Mesenchymal stem cell (in vitro differentiated cells and primary cell): ENCODE measurements around the gene TGFB3.

Experiments
- DNase-seq: peaks from one replicate; pipeline ENCODE4 v3.0.0-alpha.2; 2013
- H2AFZ ChIP-seq: one replicate; pipeline ENCODE4 v1.6.1; 2013; ENCODE audit warnings: low read depth, mild to moderate bottlenecking, control low read depth, inconsistent platforms, low read length, moderate library complexity
- H2AK5ac ChIP-seq: 2 replicates; pipeline ENCODE4 v1.6.1; 2013; ENCODE audit warnings: low read length, moderate library complexity, mild to moderate bottlenecking, inconsistent platforms; ENCODE audit not compliant: severe bottlenecking
- H2BK120ac ChIP-seq: one replicate; pipeline ENCODE4 v1.6.1; 2013; ENCODE audit warnings: low read depth, mild to moderate bottlenecking, inconsistent platforms, low read length, moderate library complexity
- H2BK12ac ChIP-seq, 2 experiments: one replicate each; pipeline ENCODE4 v1.6.1; 2013; ENCODE audit warnings: inconsistent platforms in 2 of 2, low read length in 2 of 2, mild to moderate bottlenecking in 2 of 2, moderate library complexity in 2 of 2, control low read depth in 1 of 2
- H2BK15ac ChIP-seq: one replicate; pipeline ENCODE4 v1.6.1; 2013; ENCODE audit warnings: mild to moderate bottlenecking, low read depth, inconsistent platforms; ENCODE audit not compliant: poor library complexity, severe bottlenecking
- H2BK5ac ChIP-seq: 2 replicates; pipeline ENCODE4 v1.6.1; 2013; ENCODE audit warnings: low read depth, mild to moderate bottlenecking, low read length, control low read depth, inconsistent platforms; ENCODE audit not compliant: poor library complexity, severe bottlenecking
- H3K14ac ChIP-seq, 2 experiments: one replicate each; pipeline ENCODE4 v1.6.1; 2013; ENCODE audit warnings: inconsistent platforms in 2 of 2, low read length in 2 of 2, control low read depth in 1 of 2, mild to moderate bottlenecking in 1 of 2, moderate library complexity in 1 of 2
- H3K18ac ChIP-seq, 2 experiments: one replicate each; pipeline ENCODE4 v1.6.1; 2013; ENCODE audit warnings: inconsistent platforms in 2 of 2, low read length in 2 of 2, control low read depth in 1 of 2, low read depth in 1 of 2, mild to moderate bottlenecking in 1 of 2
- H3K23ac ChIP-seq, 2 experiments: one replicate each; pipeline ENCODE4 v1.6.1; 2013; ENCODE audit warnings: inconsistent platforms in 2 of 2, low read length in 2 of 2, mild to moderate bottlenecking in 2 of 2, moderate library complexity in 2 of 2, control low read depth in 1 of 2
- H3K27ac ChIP-seq: 2 replicates; pipeline ENCODE4 v1.5.1; 2013; ENCODE audit warnings: mild to moderate bottlenecking, moderate library complexity, low read length, control low read depth, inconsistent platforms; ENCODE audit not compliant: poor library complexity, severe bottlenecking
- H3K27me3 ChIP-seq, 2 experiments: 2 replicates each; pipeline versions ENCODE4 v1.6.1 to v1.7.0; 2013; ENCODE audit warnings: low read length in 2 of 2, mild to moderate bottlenecking in 2 of 2, moderate library complexity in 2 of 2, control low read depth in 1 of 2, inconsistent platforms in 1 of 2; ENCODE audit not compliant: control insufficient read depth in 1 of 2, insufficient read depth in 1 of 2
- H3K36me3 ChIP-seq, 2 experiments: 2 replicates each; pipeline versions ENCODE4 v1.6.1 to v1.7.0; 2013; ENCODE audit warnings: low read length in 2 of 2, control low read depth in 1 of 2, inconsistent platforms in 1 of 2, low read depth in 1 of 2, mild to moderate bottlenecking in 1 of 2; ENCODE audit not compliant: insufficient read depth in 2 of 2, control insufficient read depth in 1 of 2
- H3K4ac ChIP-seq, 2 experiments: one replicate each; pipeline ENCODE4 v1.6.1; 2013; ENCODE audit warnings: inconsistent platforms in 2 of 2, low read length in 2 of 2, mild to moderate bottlenecking in 2 of 2, moderate library complexity in 2 of 2, control low read depth in 1 of 2, low read depth in 1 of 2
- H3K4me1 ChIP-seq: 2 replicates; pipeline ENCODE4 v1.6.1; 2013; ENCODE audit warnings: low read depth, low read length, control low read depth; ENCODE audit not compliant: control insufficient read depth, insufficient read depth
- H3K4me2 ChIP-seq: 2 replicates; pipeline ENCODE4 v1.6.1; 2013; ENCODE audit warnings: low read length, mild to moderate bottlenecking, inconsistent platforms; ENCODE audit not compliant: poor library complexity, severe bottlenecking
- H3K4me3 ChIP-seq, 2 experiments: 2 replicates each; pipeline versions ENCODE4 v1.5.1 to v1.7.0; 2013; ENCODE audit warnings: low read length in 2 of 2, mild to moderate bottlenecking in 2 of 2, control low read depth in 1 of 2, low read depth in 1 of 2; ENCODE audit not compliant: insufficient read depth in 1 of 2
- H3K79me1 ChIP-seq: replicated peaks from 2 replicates; pipeline ENCODE4 v1.6.1; 2013; ENCODE audit warnings: mild to moderate bottlenecking, control low read depth, low read length, inconsistent platforms; ENCODE audit not compliant: poor library complexity, severe bottlenecking
- H3K9ac ChIP-seq: 2 replicates; pipeline ENCODE4 v1.7.0; 2013; ENCODE audit warnings: mild to moderate bottlenecking, low read length, moderate library complexity
- H3K9me3 ChIP-seq: 2 replicates; pipeline ENCODE4 v1.7.0; 2013; ENCODE audit warnings: mild to moderate bottlenecking, low read length; ENCODE audit not compliant: control insufficient read depth
- H4K8ac ChIP-seq: one replicate; pipeline ENCODE4 v1.6.1; 2013; ENCODE audit warnings: inconsistent platforms, mild to moderate bottlenecking, low read length, moderate library complexity
- H4K91ac ChIP-seq: one replicate; pipeline ENCODE4 v1.6.1; 2013; ENCODE audit warnings: mild to moderate bottlenecking, low read length, inconsistent platforms
- WGBS: methylation state at CpG from one replicate; pipeline ENCODE4 v1.1.7; 2013; ENCODE audit warnings: mixed read lengths; 5-methylcytosine and 5-hydroxymethylcytosine counted together

The TGFB3 gene

DNA sequence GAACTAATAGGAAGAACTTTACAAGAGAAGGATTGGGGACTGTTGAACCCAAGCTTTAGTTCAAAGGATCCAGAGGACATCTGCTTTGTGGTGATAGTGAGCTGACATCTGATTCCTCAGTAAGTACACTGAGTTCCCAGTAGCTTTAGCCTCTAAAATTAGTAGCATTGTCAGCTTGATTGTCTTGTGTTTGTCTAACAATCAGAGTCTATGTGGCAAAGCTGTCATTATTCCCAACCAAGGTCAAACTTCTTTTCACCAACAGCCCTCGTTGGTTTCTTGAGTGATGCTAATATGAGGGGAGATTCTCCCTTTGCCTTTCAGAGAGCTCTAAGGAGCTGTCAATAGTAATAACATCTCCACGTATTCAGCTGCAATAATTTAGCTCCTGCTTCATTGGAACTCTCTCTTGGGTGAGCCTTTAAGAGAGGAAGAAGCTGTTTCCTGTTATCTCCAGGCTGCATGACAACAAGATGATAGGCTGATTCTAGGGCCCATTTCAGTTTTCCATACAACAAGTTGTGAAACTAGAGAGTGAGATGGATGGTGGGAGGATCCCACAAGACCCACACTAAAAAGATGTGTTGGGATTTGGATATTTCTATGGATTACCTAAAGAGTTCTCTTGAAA, 46.7 kb downstream of the TGFB3 start:
- H3K79me1 ChIP-seq: peaks cover 2% of the 10 kb centered on the region
- H3K4me1 ChIP-seq: peaks cover 1% of the 10 kb centered on the region
- H3K27ac ChIP-seq: no peak overlapping the region
- 63% methylated on average over 1 of the region's 2 CpGs for WGBS
- H2AK5ac ChIP-seq: no peak overlapping the region
- no peaks in the 10 kb centered on the region for H3K9me3 ChIP-seq
- no peak overlapping the region for H2BK5ac ChIP-seq
- no peak overlapping the region for H3K4me2 ChIP-seq
- no peak overlapping the region for H4K91ac ChIP-seq
- H3K27me3 ChIP-seq: no peaks in the 10 kb centered on the region
- H3K4ac ChIP-seq: no peak overlapping the region
- DNase-seq: no peak
- no peak overlapping the region for H4K8ac ChIP-seq
- no peak overlapping the region for H2BK15ac ChIP-seq
- no peak overlapping the region for H3K18ac ChIP-seq
- H3K36me3 ChIP-seq: peaks cover 3 to 7% of the 10 kb centered on the region in 2 experiments
- no peak overlapping the region for H3K14ac ChIP-seq
- no peak overlapping the region for H2BK12ac ChIP-seq
- no peak overlapping the region for H3K23ac ChIP-seq
- H2BK120ac ChIP-seq: no peak overlapping the region
- H3K4me3 ChIP-seq: no peak overlapping the region
- no peak overlapping the region for H3K9ac ChIP-seq
- H2AFZ ChIP-seq: no peak overlapping the region

- WGBS: 47% methylated on average over 2 of the region's 2 CpGs
- Histone ChIP-seq H3K9me3 (no peaks in the 10 kb centered on the region), H3K4me2 (no peak overlapping the region), H3K14ac (no peak overlapping the region), H3K4me3 (no peak overlapping the region), H3K18ac (no peak overlapping the region), H2AFZ (no peak overlapping the region), H3K27ac (no peak overlapping the region), H4K8ac (no peak overlapping the region), H3K4ac (no peak overlapping the region), H3K27me3 (no peaks in the 10 kb centered on the region), H2BK12ac (no peak overlapping the region), H4K91ac (no peak overlapping the region), H3K9ac (no peak overlapping the region), H2AK5ac (no peak overlapping the region), H3K23ac (no peak overlapping the region), H3K4me1 (peaks cover under 1% of the 10 kb centered on the region), H3K79me1 (peaks cover 1% of the 10 kb centered on the region), H2BK15ac (no peak overlapping the region), H2BK5ac (no peak overlapping the region), H3K36me3 (peaks cover 3 to 7% of the 10 kb centered on the region in 2 experiments), H2BK120ac (no peak overlapping the region)
- no peak for DNase-seq
Observed at GRCh38 chr14:75933712-75934296, 48.0 kb downstream of the TGFB3 start.

- H3K4ac ChIP-seq: no peak overlapping the region
- H3K4me1 ChIP-seq: no peaks in the 10 kb centered on the region
- no peak for DNase-seq
- H2BK12ac ChIP-seq: no peak overlapping the region
- no peak overlapping the region for H3K14ac ChIP-seq
- peak overlapping the region in 1 of 2 experiments; percentile 12 for H3K4me3 ChIP-seq
- no peak overlapping the region for H2BK120ac ChIP-seq
- H2AK5ac ChIP-seq: no peak overlapping the region
- H3K27ac ChIP-seq: no peak overlapping the region
- H3K79me1 ChIP-seq: peaks cover 5% of the 10 kb centered on the region
- no peak overlapping the region for H4K8ac ChIP-seq
- H3K23ac ChIP-seq: no peak overlapping the region
- H3K9ac ChIP-seq: peak overlapping the region; percentile 84
- peaks cover 3 to 5% of the 10 kb centered on the region in 2 experiments for H3K36me3 ChIP-seq
- H2AFZ ChIP-seq: no peak overlapping the region
- H3K27me3 ChIP-seq: no peaks in the 10 kb centered on the region
- H2BK5ac ChIP-seq: no peak overlapping the region
- H3K9me3 ChIP-seq: no peaks in the 10 kb centered on the region
- no peak overlapping the region for H2BK15ac ChIP-seq
- H4K91ac ChIP-seq: no peak overlapping the region
- WGBS: 84% methylated on average over 1 of the region's 5 CpGs
- H3K4me2 ChIP-seq: no peak overlapping the region
- no peak overlapping the region for H3K18ac ChIP-seq
Observed at GRCh38 chr14:75928690-75929181, 53.1 kb downstream of the TGFB3 start.

- Histone ChIP-seq H2AFZ (no peak overlapping the region), H4K8ac (no peak overlapping the region), H3K27ac (no peak overlapping the region), H2BK5ac (no peak overlapping the region), H3K4me3 (no peak overlapping the region), H2AK5ac (no peak overlapping the region), H2BK12ac (no peak overlapping the region), H3K27me3 (no peaks in the 10 kb centered on the region), H3K14ac (no peak overlapping the region), H3K36me3 (peaks cover 3 to 4% of the 10 kb centered on the region in 2 experiments), H4K91ac (no peak overlapping the region), H3K9me3 (no peaks in the 10 kb centered on the region), H3K4me2 (no peak overlapping the region), H3K23ac (no peak overlapping the region), H3K4ac (no peak overlapping the region), H2BK15ac (no peak overlapping the region), H3K79me1 (peaks cover 5% of the 10 kb centered on the region), H3K4me1 (no peaks in the 10 kb centered on the region), H3K9ac (no peak overlapping the region), H3K18ac (no peak overlapping the region), H2BK120ac (no peak overlapping the region)
- WGBS: 79% methylated on average over 6 of the region's 6 CpGs
- DNase-seq: no peak
Observed at GRCh38 chr14:75927564-75928087, 54.2 kb downstream of the TGFB3 start.
